WI38 (cell line): Measurements from ENCODE around the gene CACNB1.
"Not testable (repeated sequence)": the region's sequence is repeated elsewhere in the genome, so short reads cannot be mapped to it uniquely, and the experiment has no call there.

Experiments used
- H3K4me3 ChIP-seq: 2 replicates; pipeline ENCODE4 v1.5.1; 2011; ENCODE audit warnings: low read depth, mild to moderate bottlenecking, control low read depth, low read length
- CTCF ChIP-seq: IDR thresholded peaks from 2 replicates; pipeline ENCODE4 v1.5.1; 2012; ENCODE audit warnings: low read depth, mild to moderate bottlenecking, control low read depth, low read length

CACNB1 gene

GRCh38 chr17:39171933-39172332 lies 25.5 kb downstream of the CACNB1 start:
- TF ChIP-seq CTCF, result no peak
- no peak overlapping the region for H3K4me3 ChIP-seq

- no peak for TF ChIP-seq CTCF
- H3K4me3 ChIP-seq, result no peak overlapping the region
Measured at GRCh38 chr17:39170558-39170957, 26.9 kb downstream of the CACNB1 start.

- no peak for TF ChIP-seq CTCF
- no peak overlapping the region for H3K4me3 ChIP-seq
Measured at GRCh38 chr17:39170109-39170508, 27.4 kb downstream of the CACNB1 start.

GRCh38 chr17:39169518-39169917 lies 28.0 kb downstream of the CACNB1 start:
- no peak for TF ChIP-seq CTCF
- no peak overlapping the region for H3K4me3 ChIP-seq

- no peak overlapping the region for H3K4me3 ChIP-seq
- no peak for TF ChIP-seq CTCF
Measured at GRCh38 chr17:39169101-39169500, 28.4 kb downstream of the CACNB1 start.

- H3K4me3 ChIP-seq, result not testable (repeated sequence)
Measured at GRCh38 chr17:39168503-39168902, 29.0 kb downstream of the CACNB1 start.

GRCh38 chr17:39167476-39167875 lies 30.0 kb downstream of the CACNB1 start:
- no peak overlapping the region for H3K4me3 ChIP-seq
- no peak for TF ChIP-seq CTCF
